ENCODE data around the gene THAP3. TPM values are rescaled to one million over a fixed set of nuclear protein-coding genes. Genes with fewer than 3 reads are reported as not detected.
"Not testable (repeated sequence)": the region's sequence is repeated elsewhere in the genome, so short reads cannot be mapped to it uniquely, and the experiment has no call there.

The THAP3 gene
- total and polyA plus RNA-seq, 12 donors, result 11.1 to 65.6 (median 36.0) TPM

GRCh38 chr1:6660415-6661049 is 35.9 kb downstream of the THAP3 start:
- H3K36me3 ChIP-seq (replicated peaks in 1 of 2), result peaks cover 0 to 3% of the 10 kb centered on the region in 2 donors
- intact Hi-C loops (cut with DNase I), result no loop called here
- H3K27ac ChIP-seq, result no peak overlapping the region
- 87 to 91% (median 88%) methylated on average over 7 of the region's 7 CpGs for WGBS, 4 donors
- H3K27me3 ChIP-seq, result no peaks in the 10 kb centered on the region
- H3K4me3 ChIP-seq, result no peak overlapping the region
- no peak for TF ChIP-seq POLR2A (IDR thresholded peaks at IDR 0.05)
- TF ChIP-seq, protein P1, sequence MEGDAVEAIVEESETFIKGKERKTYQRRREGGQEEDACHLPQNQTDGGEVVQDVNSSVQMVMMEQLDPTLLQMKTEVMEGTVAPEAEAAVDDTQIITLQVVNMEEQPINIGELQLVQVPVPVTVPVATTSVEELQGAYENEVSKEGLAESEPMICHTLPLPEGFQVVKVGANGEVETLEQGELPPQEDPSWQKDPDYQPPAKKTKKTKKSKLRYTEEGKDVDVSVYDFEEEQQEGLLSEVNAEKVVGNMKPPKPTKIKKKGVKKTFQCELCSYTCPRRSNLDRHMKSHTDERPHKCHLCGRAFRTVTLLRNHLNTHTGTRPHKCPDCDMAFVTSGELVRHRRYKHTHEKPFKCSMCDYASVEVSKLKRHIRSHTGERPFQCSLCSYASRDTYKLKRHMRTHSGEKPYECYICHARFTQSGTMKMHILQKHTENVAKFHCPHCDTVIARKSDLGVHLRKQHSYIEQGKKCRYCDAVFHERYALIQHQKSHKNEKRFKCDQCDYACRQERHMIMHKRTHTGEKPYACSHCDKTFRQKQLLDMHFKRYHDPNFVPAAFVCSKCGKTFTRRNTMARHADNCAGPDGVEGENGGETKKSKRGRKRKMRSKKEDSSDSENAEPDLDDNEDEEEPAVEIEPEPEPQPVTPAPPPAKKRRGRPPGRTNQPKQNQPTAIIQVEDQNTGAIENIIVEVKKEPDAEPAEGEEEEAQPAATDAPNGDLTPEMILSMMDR (IDR thresholded peaks at IDR 0.05), result no peak
- H3K4me1 ChIP-seq (replicated peaks in 1 of 2), result no peaks in the 10 kb centered on the region
- no peak for DNase-seq
- no peaks in the 10 kb centered on the region for H3K9me3 ChIP-seq (replicated peaks in 1 of 3)

GRCh38 chr1:6662468-6662867 is 37.8 kb downstream of the THAP3 start:
- WGBS, 4 donors, result 91 to 100% (median 97%) methylated on average over 7 of the region's 7 CpGs
- Histone ChIP-seq H3K36me3 (replicated peaks in 1 of 2) (peaks cover 0 to 17% of the 10 kb centered on the region in 2 donors), H3K4me1 (replicated peaks in 1 of 2) (peaks cover 8 to 14% of the 10 kb centered on the region in 2 donors)
- peak in 1 of 7 donors; percentile 35 for DNase-seq
- H3K4me3 ChIP-seq; intact Hi-C loops (cut with DNase I); H3K9me3 ChIP-seq (replicated peaks in 1 of 3); H3K27ac ChIP-seq; H3K27me3 ChIP-seq: not testable (repeated sequence)

DNA sequence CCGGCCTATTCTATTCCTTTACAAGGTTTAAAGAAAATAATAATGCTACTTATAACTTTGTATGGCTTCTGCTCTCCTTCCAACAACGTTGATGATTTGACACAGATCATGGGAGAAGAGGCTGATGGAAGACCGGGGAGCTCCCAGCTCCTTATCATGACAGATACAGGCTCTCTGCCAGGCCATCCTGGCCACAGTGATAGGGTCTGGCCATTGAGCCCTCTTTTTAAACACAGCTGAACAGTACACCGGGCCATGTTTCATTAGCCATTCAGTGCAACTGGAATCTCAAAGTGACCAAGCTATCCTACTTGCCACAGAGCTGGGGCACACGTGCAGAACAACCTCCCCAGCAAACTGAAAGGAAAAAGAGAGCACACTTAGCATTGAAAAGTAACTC is 42.0 kb downstream of the THAP3 start:
- 55 to 70% (median 61%) methylated on average over 5 of the region's 5 CpGs for WGBS, 4 donors
- Histone ChIP-seq H3K9me3 (replicated peaks in 1 of 3) (no peaks in the 10 kb centered on the region), H3K27me3 (no peaks in the 10 kb centered on the region), H3K4me1 (replicated peaks in 1 of 2) (peaks cover 9 to 19% of the 10 kb centered on the region in 2 donors), H3K27ac (peak overlapping the region in 4 of 5 donors; percentile 37 to 87 (median 64)), H3K36me3 (replicated peaks in 1 of 2) (peaks cover 0 to 17% of the 10 kb centered on the region in 2 donors), H3K4me3 (no peak overlapping the region)
- DNase-seq, result peak in 5 of 7 donors; percentile 20 to 53 (median 42)
- no peak for TF ChIP-seq POLR2A (IDR thresholded peaks at IDR 0.05)
- TF ChIP-seq, protein P1 (IDR thresholded peaks at IDR 0.05), result no peak
- intact Hi-C loops (cut with DNase I), result no loop called here

GRCh38 chr1:6667139-6667538 is 42.5 kb downstream of the THAP3 start:
- Histone ChIP-seq H3K36me3 (replicated peaks in 1 of 2) (peaks cover 0 to 17% of the 10 kb centered on the region in 2 donors), H3K9me3 (replicated peaks in 1 of 3) (no peaks in the 10 kb centered on the region), H3K4me3 (no peak overlapping the region), H3K27ac (peak overlapping the region in 4 of 5 donors; percentile 37 to 87 (median 64)), H3K27me3 (no peaks in the 10 kb centered on the region), H3K4me1 (replicated peaks in 1 of 2) (peaks cover 9 to 21% of the 10 kb centered on the region in 2 donors)
- peak in 1 of 2 donors; percentile 11 for TF ChIP-seq POLR2A (IDR thresholded peaks at IDR 0.05)
- TF ChIP-seq, protein P1 (IDR thresholded peaks at IDR 0.05), result no peak
- DNase-seq, result peak; percentile 60 to 86 (median 83)
- intact Hi-C loops (cut with DNase I), result no loop called here
- WGBS, 4 donors, result 33 to 61% (median 45%) methylated on average over 3 to 6 of the region's 6 CpGs

GRCh38 chr1:6668503-6668902 is 43.8 kb downstream of the THAP3 start:
- H3K4me1 ChIP-seq (replicated peaks in 1 of 2), result peaks cover 9 to 25% of the 10 kb centered on the region in 2 donors
- peaks cover 0 to 16% of the 10 kb centered on the region in 2 donors for H3K36me3 ChIP-seq (replicated peaks in 1 of 2)
- no peak overlapping the region for H3K4me3 ChIP-seq
- 91 to 97% (median 96%) methylated on average over 9 of the region's 9 CpGs for WGBS, 4 donors
- no peaks in the 10 kb centered on the region for H3K27me3 ChIP-seq
- H3K9me3 ChIP-seq (replicated peaks in 1 of 3), result no peaks in the 10 kb centered on the region
- intact Hi-C loops (cut with DNase I), result no loop called here
- TF ChIP-seq, protein P1 (IDR thresholded peaks at IDR 0.05), result no peak
- TF ChIP-seq POLR2A (IDR thresholded peaks at IDR 0.05), result no peak
- H3K27ac ChIP-seq, result no peak overlapping the region
- DNase-seq, result no peak

Data from adrenal gland (tissue), 12 donors.